HK-2 (cell line): ENCODE results near the gene EPHA4.

ENCODE experiments used
- DNase-seq: peaks from one replicate; pipeline ENCODE4 v3.0.0-alpha.2; 2018; ENCODE audit not compliant: unreplicated experiment

The EPHA4 gene

DNA sequence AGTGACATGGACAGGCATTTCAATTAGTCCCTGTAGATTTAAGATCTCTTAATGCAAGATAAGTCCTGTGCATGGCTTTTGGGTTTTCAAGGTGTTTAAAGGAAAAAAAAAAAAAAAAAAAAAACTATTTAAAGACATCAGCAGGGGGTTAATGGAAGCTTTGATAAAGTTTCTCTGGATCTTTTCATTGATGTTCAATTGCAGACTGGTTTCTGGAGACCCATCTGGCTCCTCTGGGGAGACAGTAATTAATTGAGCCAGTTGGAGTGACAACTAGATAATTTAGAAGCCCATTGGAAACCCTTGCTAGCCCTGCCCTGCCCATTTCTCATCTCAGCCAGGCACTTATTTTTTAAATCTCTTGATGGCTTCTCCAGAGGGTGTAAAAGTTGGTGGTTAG lies 98.7 kb downstream of the EPHA4 start:
- no peak for DNase-seq

DNA sequence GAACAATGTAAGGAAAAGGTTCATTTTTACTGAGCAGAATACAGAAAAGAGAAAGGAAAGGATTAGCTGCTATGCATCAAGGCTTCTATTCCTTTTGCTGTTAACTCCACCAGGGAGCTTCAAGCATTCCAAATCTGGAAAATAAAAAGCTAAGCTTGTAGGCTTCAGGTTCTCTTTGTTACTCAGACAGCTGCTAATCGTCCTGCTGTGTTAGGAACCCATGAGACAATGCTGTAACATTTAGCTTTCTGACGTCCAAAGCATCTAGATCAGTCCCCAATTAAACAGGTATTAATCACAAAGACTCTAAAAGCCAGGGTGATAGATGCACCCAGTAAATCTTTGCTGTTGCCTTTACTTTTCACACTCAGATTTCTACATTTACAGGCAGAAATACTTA lies 103.8 kb downstream of the EPHA4 start:
- no peak for DNase-seq

DNA sequence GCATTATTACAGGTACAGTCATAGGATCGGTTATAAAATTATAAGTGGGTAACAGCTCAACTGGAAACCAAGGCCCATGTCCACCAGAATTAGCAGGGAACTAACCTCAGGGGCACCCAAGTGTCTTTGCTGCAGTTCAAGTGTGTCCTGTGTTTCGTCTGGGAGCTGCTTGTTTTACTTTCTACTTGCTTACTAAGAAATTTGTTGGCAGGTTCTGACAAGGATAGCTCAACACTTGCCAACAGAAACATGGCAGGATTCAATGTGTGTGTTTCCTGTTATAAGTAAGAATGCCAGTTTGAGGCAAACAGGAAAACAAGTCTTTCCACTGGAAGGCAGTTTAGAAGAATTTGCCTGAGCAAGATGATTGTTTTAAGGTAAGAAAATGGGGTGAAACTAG lies 104.5 kb downstream of the EPHA4 start:
- no peak for DNase-seq

DNA sequence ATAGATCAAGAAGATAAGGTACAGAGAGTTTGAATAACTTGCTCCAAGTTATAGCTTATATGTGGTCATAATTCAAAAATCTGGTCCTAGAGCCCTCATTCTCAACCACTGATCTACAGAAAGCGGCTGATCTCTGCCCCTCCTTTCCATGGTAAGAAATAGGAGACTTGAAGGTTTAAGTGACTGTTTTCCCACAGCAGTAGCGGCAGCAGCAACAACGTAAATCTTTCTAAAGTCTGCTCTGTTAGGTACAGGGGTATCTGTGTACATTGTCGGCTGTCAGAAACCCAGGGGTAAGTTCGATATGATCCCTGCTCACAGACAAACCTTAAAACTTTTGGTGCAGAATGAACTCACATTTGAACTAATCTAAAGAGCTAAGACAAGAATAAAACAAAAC lies 105.4 kb downstream of the EPHA4 start:
- no peak for DNase-seq

DNA sequence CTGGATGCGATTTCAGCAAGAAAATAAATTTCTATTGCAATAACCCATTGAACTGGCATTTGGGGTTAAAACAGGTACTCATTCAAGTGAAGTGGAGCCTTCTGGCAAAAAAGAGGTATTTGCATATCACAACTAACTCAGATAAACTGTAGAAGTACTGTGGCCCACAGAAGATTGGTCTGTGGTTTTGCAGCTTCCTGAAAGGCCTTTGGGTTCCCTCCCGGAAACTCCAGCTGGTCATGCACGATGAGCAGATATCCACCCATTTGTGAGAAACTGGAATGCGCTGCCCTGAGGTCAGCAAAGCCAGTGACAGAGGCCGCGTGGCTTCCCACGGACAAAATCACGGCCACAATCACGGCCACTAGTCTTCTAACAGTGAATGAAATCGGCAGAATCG lies 106.3 kb downstream of the EPHA4 start:
- DNase-seq: peak; percentile 53

DNA sequence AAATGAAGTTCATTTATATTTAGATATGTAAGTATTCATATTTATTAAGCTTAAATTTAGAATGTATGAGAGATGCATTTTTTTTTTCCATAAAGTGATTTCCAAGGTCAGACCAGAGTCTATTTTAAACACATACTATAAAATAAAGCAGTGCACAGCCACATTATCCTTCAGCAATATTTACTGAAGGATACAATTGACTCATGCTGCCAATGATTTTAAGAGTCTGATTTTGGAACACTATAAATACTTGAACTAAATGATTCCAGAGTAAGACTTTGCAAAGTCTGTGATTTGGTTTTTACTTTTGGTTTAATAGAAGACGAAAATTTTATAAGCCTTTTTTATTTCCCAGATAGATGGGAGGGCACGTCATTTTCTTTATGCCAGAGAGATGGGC lies 107.1 kb downstream of the EPHA4 start:
- no peak for DNase-seq

DNA sequence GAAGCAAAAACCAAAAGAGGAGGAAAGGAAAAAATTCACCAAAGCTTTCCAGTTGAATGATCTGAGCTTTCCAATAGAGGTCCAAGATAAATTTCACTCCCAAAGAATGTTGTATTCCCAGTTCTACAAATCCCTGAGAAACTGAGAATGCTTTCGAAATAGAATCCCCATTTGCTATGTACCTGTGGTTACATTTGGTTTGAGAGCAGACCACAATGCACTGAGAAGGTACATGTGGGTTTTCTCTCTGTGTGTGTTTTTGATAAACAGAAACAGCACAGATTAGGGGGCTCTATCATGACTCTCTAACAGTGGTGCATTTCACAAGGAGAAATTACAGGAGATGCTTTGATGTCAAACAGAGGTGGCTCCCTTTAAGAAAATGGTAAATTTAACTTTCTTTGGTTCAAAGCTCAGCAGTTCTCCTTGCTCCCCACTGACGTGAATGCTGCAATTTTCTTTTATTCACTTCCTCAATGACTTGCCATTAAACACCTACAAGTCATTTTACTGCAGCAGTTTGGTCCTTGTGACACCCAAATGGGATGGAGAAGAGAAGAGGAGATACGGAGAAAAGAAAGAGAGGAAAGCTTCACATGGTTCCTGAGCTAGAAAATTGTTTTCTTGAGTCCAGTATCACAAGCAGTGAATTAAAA lies 108.7 kb downstream of the EPHA4 start:
- DNase-seq: no peak

DNA sequence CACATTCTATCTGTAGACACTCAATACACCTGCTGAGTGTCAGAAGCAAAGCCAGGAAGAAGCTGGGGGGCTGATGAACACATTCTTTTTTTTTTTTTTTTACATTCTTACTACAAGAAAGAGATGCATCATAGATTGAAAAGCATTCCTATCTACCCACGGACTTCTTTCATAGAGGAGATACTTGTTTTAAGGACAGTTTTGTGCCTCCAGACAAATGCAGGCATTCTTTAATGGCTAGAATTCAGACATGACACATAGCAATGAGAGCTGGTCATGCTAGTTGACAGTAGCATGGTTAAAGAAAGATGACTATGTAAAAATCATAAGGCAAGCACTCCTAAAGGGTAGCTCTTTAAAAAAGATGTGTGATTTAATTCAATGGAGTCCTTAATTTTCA lies 110.2 kb downstream of the EPHA4 start:
- DNase-seq: no peak

DNA sequence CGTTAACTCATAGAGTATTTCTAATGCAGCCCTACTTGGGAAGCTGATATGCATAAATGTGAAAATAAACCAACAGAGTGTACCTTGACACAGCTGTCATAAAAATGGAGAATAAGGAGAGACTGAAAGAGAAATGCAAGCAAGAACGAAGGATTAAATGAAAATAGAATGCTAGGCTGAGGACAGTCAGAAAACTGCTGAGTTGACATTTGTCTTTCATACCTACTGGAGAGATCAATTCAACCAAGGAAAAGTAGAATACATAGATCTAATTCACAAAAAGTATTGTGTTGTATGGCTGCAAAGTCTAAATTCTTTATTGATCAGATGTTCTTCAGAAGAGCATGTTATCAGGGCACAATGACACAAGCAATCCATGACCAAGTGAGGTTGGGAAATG lies 112.0 kb downstream of the EPHA4 start:
- DNase-seq: no peak

DNA sequence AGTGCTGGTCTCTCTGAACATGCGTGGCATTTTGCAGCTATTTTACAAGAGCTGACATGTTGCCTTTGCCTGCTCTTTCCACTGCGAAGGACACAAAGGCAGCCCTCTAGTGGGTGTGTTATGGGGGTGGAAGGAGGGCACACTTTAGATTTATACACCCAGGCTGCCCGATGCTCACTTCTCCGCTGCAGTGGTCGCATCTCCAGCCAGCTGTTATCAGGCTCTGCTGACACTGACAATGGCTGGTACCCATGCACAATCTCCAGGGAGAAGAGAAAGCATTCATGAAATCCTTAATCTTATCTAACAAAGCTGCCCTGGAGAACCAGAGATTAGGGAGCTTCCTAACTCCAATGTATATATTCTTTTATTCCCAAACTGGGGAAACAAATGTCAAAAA lies 113.5 kb downstream of the EPHA4 start:
- DNase-seq: no peak

DNA sequence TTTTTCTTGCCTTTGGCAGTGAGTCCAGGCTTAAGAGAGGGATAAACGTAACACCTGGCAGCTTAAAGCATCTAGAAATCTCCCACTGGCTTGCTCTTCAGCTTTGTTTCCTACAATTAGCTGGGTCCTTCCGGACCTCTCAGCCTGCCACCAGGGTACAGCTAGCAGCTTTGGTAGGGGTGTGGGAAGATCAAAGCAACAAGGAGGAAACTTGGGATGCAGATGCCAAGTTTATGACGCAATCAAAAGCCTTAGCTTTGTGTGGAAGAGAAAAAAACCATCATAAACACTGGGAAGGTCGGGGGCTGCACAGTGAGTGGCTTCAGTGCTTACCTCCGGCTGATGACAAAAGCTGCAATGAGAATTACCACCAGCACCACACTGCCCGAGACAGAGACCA lies 116.9 kb downstream of the EPHA4 start:
- no peak for DNase-seq

DNA sequence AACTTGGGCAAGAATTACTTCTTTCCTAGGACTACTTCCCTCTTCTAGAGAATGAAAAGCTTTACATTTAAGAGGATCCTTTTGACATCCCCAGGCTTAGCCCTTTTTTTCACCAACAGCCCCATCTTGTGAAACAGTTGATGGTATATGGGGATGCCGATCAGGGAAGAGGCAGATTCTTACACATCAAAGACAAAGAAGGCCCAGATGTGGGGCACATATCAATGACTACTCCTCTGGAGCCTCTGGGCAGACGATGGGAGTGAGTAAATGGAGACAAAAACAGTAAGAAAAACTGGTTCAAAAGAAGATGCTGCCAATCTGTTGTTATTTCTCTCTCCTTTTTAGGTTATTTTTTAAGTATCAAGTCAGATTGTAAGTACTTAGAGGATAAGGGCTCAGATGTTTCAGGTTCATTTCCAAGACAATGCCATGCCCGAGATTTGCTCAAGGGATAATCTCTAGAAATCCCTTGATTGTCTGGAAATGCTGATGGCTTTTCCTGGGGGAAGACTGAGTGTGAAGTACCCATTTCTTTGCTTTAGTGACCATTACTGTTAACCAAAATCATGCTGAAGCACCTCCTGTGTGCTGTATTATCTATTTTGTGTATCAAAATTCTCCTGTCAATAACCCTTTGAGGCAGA lies 117.5 kb downstream of the EPHA4 start:
- no peak for DNase-seq

DNA sequence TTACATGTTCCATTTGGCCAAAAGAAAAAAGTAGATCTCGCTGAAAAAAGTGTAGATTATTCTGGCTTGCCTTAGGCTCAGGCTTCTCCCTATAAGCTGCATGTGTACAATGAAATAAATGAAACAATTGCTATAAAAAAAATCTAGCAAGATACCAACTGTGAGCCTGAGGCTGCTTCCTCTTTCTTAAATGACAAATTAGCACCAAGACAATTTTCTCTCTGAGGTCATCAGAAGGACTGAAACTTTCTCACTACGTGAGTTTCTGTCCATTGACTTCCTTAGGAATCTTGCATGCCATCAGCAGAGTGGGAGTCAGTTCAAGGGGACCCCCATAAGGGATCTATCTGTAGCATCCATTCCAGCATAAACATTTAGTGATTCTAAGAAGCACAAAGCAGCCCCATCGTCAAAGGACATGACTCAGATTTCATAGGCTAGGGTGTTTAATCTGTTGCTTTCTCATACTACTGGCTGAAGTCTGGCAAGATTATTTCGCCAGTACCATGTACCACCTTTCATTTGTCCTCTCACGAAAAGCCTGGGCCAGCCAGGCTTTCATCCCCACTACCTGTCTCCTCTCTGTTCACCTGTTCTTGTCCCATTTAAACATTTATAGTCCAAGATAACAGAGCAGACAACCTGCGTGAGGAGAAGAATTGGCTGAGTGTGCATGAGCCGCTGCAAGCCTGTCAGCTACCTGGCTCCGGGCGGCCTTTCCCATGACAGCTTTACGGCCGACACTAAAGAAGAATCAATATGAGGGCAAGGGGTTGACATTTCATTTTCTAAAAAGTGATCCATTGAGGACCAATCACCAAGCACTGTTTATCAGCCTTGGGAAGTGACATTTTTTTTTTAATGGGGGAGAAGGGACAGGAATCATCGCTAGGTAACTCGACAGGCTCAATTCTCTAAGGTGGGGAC lies 120.0 kb downstream of the EPHA4 start:
- no peak for DNase-seq

DNA sequence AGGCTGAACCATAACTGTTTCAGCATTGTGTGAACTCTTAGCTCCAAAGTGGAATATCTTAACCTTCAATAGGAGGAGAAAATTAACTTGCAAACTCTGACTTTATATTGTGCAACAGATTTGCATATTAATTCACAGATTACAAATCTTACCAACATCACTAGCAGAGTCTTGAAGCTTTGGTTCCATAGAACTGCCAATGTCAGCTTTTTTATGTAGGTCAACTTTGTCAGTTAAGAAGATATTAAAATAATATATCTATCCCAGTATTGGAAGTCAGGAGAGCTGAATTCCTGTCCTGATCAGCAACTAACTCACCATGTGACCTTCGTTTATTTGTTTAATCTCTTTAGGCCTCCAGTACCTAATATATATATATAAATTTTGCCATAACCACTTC lies 121.8 kb downstream of the EPHA4 start:
- DNase-seq: no peak

DNA sequence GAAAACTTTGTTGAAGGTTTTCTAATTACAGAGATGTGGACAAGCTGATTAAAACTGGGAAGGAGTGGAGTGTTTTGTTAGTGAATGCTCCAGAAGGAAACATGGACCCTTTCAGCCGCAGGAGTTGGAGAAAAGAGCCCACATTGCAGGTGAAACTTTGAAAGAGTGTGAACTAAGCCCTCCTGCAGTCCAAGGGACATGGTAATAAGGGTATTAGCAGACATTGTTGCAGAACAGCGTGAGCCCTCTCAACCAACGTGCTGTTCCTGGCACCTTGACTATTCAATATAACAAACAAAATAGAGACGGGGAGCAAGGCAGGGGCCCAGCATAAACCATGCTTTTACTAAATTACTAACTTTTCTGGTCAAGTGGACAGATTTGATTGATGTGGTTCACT lies 122.7 kb downstream of the EPHA4 start:
- DNase-seq: no peak

DNA sequence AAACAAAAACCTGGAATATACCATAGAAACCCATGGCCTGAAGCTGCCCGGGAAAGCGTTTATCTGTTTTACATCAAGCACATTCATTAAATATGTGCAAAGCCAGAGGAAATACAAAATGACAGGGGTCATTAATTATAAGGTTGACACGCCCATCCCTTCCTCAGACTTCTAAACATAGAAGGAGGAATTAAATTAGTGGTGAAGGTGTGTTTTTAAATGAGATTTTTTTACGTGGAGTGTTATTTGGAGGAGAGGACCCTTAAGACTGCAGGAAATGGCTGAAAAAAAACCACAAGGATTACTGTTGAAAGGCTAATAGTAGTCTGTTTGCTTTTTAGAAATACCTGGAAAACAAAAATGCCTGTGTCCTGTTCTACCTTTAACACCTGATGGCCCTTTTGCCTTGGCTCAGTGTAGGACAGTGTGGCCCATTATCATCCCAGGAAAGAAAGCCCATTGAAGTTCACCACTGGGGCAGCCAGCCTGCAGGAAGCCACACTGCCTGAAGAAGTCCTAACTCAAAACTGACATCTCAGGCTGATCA lies 123.2 kb downstream of the EPHA4 start:
- no peak for DNase-seq

DNA sequence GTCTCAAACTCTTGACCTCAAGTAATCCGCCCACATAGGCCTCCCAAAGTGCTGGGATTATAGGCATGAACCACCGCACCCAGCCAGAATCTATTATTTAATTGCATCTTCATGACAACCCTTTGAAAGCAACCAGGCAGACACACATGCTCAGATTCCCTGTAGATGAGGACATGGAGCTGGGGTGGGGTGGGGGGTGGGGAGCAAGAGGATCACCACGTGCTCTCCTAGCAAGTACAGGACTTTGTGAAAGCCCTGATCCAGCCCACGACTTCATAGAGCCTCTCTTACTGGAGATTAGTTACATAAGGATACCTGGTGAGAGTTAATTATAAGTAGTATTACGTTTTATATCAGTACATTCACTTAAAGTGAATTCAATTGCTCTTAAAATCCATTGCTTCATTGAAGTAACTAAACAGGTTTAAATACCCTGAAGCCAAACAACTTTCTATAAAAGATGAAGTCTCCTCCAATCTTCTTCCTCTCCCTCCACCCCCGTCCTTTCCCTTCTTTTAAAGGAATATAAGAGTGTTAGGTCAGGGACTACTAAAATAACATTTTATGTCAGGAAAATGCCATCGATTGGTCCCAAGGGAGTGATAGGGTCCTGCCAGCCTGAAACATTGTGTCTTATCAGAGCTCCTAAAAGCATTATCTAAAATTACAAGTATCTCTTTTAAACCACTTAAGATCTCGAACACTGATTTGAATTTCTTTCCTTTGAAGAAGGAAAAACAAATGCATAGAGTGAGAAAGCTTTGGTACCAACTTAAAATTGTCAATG lies 123.9 kb downstream of the EPHA4 start:
- DNase-seq: no peak

DNA sequence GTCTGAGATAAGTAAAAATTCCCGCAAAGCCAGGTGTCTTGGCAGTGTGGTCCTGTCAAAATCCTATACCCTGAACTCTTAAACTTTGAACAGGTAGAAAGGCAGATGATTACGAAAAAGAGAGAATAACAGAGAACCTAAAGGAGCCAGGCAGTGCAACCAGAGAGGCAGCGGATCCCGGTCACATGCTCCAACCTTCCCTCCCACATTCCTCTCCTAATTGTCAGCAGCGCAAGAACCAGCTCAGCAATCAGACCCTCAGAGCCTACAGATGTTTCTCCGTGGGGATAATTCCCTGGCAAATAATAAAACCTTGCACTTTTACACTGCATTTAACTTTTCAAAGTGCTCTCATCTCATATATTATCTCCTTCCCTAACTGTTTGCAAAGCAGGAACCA lies 124.8 kb downstream of the EPHA4 start:
- DNase-seq: no peak

DNA sequence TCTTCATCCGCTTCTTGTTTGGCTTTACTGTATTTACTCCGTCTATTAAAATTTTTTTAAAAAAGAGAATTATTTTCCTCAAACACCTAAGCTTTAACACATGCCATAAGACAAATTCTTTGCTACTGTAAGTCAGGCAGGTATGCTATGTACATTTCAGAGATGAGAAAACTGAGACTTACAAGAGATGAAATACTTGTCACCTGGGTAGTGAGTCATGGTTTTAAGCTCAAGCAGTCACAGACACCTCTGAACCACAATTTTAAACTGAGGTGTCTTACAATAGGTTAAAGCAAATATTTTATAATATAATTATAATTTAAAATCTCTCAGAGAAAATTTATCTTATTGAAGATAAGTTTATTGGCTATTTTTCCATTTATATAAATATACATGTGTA lies 126.0 kb downstream of the EPHA4 start:
- DNase-seq: no peak

DNA sequence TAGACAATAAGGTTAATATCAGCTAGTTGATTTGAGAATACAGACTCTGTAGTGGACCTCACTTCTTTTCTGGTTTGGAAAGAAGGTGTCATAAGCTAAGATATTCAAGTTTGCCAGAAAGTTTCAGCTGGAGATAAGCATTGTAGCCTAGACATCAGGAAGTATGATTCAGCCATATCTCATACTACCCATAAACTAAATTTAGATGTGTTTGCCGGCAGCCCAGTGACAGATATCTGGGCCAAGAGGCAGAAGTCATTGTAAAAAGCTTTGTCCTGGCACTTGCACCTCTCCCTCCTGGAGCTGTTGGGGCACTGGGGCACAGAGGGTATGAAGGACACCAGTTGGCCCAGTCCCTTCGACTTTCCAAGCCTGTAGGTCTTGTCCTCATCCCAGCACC lies 128.0 kb downstream of the EPHA4 start:
- no peak for DNase-seq

DNA sequence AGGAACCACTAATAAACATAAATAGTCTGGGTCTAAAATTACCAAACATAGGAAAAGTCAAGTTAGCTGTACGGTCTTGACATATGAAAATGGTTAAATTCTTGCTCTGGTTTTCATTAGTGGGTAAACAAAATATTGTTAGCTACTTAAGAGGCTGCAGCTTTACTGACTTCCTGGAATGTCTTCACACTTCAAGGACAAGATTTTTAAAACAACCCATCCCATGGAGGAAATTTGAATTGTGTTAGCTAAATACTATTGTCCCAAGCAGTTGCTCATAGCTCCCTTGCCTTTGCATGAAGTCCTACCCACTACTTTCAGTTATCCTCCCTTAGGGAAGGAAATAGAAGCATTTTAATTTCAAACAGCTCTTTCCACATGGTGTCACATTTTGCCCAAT lies 128.5 kb downstream of the EPHA4 start:
- no peak for DNase-seq

DNA sequence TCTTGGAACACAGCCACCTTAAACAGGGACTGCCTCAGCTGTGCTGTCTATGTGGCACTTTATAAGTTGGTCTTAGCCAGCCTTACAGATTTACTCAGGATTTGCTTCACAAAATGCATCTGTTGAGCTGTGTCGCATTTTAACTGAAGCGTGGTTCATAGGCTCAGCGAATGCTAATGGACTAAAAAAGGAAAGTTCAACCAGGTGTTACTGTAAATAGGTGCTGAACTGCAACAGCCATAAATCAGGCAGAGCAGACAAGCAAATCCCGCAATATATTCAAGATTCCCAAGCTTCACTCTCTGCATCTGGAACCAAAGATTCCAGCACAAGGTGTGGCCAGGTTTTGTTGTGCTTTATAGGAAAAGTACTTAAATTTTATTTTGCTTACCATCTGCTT lies 130.0 kb downstream of the EPHA4 start:
- no peak for DNase-seq
